NCI-H69 (cell line): ENCODE measurements around the gene KRTAP1-1.

Experiments
- DNase-seq: peaks from one replicate; lab custom pipeline; 2025; lab: John Stamatoyannopoulos, UW

The KRTAP1-1 gene

DNA sequence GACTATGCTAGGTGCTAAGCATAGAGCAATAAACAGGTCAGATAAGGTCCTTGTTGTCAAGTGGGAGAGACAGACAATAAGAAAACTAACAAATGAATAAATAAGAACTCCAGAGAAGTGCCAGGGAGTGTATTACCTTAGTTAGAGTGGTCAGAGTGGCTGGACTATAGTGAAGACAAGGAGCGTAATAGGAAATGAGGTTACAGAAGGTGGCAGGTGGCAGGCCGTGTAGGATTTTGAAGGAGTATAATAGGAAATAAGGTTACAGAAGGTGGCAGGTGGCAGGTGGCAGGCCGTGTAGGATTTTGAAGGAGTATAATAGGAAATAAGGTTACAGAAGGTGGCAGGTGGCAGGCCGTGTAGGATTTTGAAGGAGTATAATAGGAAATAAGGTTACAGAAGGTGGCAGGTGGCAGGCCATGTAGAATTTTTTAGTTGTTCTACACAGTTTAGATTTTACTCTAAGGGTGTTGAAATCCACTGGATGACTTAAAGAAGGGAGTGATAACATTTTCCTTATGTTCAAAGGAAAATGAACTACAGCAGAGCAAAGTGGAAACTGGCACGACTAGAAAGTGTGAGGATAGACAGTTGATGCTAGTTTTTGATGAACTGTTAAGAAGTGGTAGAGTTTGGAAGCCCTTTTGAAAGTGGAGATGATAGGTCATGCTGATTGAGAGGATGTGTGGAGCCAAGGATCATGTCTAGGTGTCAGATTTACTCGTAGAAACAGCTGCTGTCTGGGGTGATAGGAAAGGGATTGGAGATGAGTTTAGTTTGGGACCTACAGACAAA lies 28.7 kb downstream of the KRTAP1-1 start:
- DNase-seq, result no peak

DNA sequence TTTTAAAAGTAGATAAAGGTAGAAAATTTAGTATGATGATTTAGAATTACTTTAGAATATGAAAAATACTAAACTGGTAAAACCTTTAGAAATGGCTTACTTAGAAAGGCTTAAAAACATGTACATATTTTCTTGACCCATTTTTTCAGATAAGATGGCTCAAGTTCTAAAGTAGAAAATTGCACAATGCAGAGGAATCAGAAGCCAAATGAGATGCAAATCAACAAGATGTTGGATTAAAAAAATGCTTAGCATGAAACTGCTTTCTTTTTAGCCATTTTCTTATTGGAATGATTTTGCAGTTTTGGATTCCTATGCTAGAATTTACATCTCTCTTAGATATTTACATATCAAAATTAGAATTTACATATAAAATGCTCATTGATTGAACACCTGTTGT lies 30.8 kb downstream of the KRTAP1-1 start:
- no peak for DNase-seq

DNA sequence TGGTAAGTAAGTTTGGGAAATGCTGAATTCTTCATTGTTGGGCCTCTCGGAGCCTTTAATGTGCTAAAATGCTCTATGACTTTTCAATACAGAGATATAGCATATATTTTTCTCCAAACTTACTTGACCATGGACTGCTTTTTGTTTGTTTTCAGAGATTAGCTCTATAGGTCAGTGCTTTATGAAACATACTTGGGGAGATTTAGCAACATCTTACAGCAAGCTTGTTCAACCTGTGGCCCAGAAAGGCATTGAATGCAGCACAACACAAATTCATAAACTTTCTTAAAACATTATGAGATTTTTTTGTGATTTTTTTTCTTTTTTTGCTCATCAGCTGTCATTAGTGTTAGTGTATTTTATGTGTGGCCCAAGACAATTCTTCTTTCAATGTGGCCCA lies 31.3 kb downstream of the KRTAP1-1 start:
- no peak for DNase-seq

DNA sequence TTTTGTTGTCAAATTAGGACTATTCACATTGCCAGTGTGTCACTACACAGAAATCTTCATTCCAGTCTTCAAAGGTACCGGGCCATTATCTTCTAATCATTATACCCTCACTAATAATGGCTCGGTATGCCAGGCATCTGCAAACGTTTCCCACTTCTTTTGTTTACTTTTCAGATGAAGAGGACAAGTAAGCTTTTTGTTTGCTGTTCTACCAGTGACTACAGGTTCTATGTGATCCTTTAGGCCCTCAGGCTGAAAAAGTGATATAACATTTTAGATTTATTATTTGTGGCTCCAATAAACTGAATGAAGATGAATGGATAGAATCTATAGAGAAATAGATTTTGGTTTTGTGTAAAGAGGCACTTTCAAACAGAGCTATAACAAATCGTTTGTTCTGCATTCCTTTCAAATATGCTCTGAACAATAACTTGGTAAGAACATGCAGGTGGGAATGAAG lies 31.9 kb downstream of the KRTAP1-1 start:
- peak; percentile 54 for DNase-seq

DNA sequence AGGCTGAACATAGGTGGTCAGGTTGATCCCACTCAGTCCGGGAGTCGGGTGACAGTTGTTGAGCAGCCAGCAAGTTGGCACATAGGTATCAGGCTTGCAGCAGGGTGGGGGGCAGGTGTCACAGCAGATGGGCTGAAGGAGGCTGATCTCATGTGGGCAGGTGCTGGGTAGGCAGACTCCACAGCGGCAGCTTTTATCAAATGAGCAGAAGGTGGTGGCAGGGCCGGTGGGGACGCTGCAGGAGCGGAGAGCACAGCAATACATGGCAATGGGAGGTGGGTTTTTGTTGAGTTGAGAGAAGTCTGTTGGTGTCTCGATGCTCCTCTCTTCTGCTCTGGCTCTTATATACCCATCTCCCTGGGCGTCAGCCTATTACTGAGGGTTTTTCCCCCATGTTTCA lies 32.4 kb downstream of the KRTAP1-1 start, which contains the start of gene KRTAP3-1:
Gene KRTAP3-1 (minus strand): TSS at position 318 of the 400 bp plus-strand sequence. CDS start 54 bp downstream, at position 264.
- DNase-seq, result peak; percentile 51

DNA sequence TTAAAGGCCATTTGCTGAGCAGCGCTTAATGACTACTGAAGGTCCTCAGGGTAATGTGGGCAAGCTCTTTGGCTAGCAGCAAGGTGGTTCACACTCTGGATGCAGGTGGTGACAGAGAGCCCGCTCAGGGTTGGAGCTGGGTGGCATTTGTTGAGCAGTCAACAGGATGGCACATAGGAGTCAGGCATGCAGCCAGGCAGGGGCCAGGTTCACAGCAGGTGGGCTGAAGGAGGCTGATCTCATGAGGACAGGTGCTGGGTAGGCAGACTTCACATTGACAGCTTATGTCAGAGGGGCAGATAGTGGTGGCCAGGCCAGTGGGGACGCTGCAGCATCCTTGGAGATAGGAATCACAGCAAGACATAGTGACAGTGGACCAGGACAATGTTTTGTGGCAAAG lies 36.9 kb downstream of the KRTAP1-1 start:
- DNase-seq, result peak; percentile 40

DNA sequence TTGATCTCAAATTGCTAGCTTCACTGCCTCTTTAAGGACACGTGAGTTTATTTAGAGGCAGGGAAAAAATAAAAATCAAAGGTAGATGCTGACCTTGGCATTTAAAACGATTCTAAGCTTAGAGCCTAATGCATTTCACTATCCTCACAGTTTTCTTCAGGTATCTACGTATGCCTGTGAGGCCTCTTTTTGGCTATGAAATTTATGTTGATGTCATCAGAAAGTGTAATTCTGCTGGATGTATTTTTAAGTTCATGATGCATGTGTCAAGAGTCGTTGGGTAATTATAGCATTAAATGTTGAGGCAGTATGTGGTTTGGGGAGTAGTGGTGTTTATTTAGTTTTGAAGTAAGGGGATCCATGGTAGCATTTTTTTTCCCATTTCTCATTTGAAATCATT lies 37.3 kb downstream of the KRTAP1-1 start:
- no peak for DNase-seq

DNA sequence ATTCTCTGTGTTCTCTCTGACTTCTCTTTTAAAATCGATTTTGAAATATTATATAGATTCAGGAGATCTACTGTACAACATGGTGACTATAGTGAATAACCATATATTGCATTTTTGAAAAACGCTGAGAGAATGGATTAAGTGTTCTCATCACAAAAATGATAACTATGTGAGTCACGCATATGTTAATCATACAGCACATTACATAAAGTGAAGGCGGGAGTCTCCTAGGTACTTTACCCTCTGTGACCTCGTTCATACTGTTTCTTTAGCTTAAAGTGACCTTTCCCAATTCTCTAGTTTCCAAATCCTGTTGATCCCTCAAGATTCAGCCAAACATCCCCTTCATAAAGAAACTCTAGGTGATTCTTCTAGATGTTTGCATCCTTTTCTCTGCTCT lies 38.4 kb downstream of the KRTAP1-1 start:
- DNase-seq, result no peak

DNA sequence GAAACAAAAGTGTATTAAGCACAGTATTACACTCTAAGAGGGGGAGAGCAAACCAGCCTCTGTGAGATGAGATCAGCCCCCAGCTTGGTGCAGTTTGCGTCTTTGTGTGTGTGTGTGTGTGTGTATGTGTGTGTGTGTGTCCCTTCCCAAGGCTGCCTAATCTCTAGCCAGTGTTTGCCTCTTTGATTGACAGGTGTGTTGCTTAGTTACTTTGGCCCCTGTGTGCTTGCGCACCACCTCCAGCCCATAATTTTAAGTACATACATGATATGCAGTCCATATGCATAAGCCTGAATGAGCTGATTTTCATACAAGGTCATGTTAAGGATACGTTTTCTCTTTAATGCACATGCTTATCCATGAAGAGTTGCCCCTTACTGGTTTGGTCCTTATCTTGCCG lies 39.5 kb downstream of the KRTAP1-1 start:
- no peak for DNase-seq

DNA sequence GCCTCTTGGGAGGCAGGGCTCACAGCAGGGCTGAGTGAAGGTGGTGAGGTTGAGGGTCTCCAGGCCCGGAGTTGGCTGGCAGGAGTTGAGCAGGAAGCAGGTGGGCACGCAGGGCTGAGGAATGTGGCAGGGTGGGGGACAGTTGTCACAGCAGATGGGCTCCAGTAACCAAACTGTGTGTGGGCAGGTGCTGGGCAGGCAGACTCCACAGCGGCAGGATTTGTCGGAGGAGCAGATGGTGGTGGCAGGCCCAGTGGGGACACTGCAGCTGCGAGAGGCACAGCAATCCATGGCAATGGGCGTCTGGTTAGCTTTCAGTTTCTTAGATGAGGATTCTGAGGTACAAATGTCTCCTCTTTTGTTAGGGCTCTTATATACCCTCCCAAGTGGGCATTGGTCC lies 41.7 kb downstream of the KRTAP1-1 start, which contains the start of gene KRTAP3-2:
Gene KRTAP3-2 (minus strand): TSS at position 344 of the 400 bp plus-strand sequence. CDS start 53 bp downstream, at position 291.
- DNase-seq, result peak; percentile 35

DNA sequence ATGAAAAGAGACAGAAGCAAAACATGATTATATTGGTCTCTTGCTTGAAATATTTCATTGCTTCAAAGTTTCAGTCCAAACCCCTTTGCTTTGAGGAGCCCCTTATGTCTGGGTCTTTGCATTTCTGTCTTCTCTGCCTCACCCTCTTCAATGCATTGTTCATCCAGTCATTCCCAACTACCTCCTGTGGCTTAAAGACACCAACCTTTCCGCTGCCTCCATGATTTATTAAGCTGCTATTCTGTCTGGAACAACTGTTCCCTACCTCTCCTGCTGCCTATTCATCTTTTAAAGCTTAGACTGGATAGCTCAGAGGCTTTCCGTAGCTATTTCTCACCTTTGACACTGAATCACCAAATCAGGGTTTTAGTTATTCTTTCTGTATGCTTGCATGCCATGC lies 43.9 kb downstream of the KRTAP1-1 start:
- peak; percentile 14 for DNase-seq

DNA sequence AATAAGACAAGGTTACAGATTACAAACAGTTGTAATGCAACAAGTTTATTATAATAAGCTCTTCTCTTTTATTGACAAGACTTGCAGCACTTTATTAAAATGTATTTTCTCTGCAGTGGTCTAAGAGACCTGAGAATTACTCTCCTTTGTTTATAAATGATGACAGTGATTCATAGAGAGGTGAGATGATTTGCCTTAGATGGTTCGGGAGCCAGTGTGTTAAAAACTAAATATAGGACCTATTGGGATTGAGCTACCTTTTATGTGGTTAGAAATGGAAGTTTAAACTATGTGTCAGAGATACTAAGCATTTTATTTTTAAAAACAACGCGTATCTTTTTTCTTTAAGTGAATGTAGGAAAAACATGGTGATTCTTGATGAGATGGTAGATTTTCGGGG lies 44.4 kb downstream of the KRTAP1-1 start:
- DNase-seq, result no peak

DNA sequence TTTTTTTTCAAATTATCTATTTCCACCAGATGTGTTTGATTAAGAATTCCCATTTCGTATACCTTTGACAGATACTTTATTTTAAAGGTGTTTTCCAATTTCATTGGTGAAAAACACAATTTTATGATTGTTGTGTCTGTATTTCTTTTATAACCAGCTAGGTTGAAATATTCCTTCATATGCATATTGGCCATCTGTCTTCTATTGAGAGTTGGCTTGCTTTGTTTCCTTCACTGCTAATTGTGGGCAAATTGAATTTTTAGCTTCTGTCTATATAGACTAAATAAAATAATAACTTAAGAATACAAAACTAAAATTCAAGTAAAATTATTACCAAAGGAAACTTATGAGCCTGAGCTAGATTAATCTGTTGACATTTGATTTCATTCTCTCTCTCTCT lies 46.1 kb downstream of the KRTAP1-1 start:
- DNase-seq, result no peak

DNA sequence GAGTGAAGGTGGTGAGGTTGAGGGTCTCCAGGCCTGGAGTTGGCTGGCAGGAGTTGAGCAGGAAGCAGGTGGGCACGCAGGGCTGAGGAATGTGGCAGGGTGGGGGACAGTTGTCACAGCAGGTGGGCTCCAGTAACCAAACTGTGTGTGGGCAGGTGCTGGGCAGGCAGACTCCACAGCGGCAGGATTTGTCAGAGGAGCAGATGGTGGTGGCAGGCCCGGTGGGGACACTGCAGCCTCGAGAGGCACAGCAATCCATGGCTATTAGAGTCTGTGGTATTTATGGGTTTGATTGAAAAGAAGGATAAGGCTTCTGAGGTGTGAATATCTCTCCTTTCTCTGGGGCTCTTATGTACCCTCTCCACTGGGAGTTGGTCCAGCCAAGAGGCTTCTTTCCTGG lies 47.4 kb downstream of the KRTAP1-1 start, which contains the start of gene KRTAP3-3:
Gene KRTAP3-3 (minus strand): TSS at position 326 of the 400 bp plus-strand sequence. CDS start 67 bp downstream, at position 259.
- DNase-seq, result peak; percentile 87

DNA sequence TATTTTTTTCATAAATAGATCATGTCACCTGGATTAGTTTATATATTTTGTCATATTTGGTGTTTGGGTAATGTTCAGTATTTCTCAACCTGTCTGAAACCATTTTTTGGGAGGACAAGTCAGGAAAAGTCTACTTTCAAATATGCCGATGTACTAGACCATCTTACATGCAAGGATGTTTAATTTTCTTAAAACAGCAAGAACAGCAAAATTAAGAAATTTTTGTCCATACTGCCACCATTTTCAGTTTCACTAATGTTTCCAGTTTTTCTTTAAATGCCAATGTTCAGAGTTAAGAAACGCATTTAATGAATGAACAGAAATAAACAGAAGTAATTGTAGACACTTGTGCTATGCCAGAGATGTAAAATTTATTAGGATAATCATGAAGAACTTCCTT lies 48.2 kb downstream of the KRTAP1-1 start:
- no peak for DNase-seq

DNA sequence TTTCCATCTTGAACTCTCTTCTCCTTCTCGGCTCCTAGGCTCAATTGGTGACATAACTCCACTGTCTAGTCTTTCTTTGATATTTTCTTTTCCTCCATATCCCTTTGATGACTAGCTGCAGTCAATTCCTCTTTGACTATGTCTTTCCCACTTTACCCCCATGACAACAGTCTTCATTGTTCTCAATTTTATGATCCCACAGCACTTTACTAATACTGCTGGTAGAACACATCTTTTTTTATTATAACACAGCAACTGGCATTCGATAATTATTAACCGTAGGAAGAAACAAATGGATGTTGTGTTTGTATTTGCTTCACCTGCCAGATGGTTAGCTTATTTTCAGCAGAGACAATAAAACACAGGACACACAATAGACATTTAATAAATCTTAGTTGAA lies 48.6 kb downstream of the KRTAP1-1 start:
- peak; percentile 6 for DNase-seq
